HUES6 (cell line): ENCODE measurements around the gene LINGO3.

Experiments
- H3K27ac ChIP-seq: 2 replicates; pipeline ENCODE4 v1.7.0; 2013; ENCODE audit warnings: low read depth, mild to moderate bottlenecking, low read length, inconsistent platforms
- H3K27me3 ChIP-seq: 2 replicates; pipeline ENCODE4 v1.6.1; 2013; ENCODE audit warnings: low read length; ENCODE audit not compliant: control insufficient read depth, insufficient read depth
- H3K36me3 ChIP-seq: 2 replicates; pipeline ENCODE4 v1.6.1; 2013; ENCODE audit warnings: low read length; ENCODE audit not compliant: control insufficient read depth, insufficient read depth
- H3K4me1 ChIP-seq: 2 replicates; pipeline ENCODE4 v1.6.1; 2013; ENCODE audit warnings: low read length; ENCODE audit not compliant: control insufficient read depth, insufficient read depth
- H3K4me3 ChIP-seq: 2 replicates; pipeline ENCODE4 v1.5.1; 2013; ENCODE audit warnings: low read depth, low read length
- H3K9ac ChIP-seq: one replicate; pipeline ENCODE4 v1.6.1; 2013; ENCODE audit warnings: mild to moderate bottlenecking, low read length
- H3K9me3 ChIP-seq: 2 replicates; pipeline ENCODE4 v1.6.1; 2013; ENCODE audit warnings: low read depth, low read length; ENCODE audit not compliant: control insufficient read depth, insufficient read depth

The LINGO3 gene

DNA sequence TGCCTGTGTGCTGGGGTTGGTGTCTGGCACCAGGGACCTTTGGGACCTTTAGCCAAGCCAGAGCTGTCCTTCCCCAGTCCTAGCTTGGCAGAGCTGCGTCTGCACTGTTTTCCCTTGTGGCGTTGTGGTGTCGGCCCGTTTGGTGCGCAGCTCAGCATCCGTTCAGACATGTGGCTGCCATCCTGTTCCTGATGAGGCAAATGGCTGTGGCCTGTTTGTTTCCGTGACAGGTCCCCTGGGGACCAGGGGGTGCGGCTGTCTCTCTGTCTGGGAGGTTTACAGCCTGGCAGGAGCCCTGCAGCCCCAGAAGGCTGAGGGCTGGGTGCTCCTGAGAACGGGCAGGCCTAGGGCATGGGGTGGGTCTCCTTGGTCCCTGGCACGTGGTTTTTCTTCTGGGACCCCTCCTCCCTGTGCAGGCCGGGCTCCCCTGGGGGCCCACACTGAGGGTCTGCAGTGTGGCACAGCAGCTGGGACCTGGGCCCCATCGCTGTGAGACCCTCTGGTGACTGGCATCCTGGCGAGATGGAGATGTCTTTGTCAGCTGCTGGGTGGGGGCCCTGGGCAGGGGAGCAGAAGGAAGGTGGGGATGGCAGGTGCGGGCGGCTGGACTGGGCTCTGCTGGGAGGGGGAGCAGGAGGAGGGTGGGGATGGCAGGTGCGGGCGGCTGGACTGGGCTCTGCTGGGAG is 24.5 kb upstream of the LINGO3 start:
- Histone ChIP-seq H3K9me3 (no peaks in the 10 kb centered on the region), H3K36me3 (no peaks in the 10 kb centered on the region; the same call in 1 of the 2 replicates), H3K27ac (no peak overlapping the region), H3K4me3 (no peak overlapping the region), H3K4me1 (peaks cover 22% of the 10 kb centered on the region), H3K27me3 (no peaks in the 10 kb centered on the region), H3K9ac (no peak overlapping the region)

DNA sequence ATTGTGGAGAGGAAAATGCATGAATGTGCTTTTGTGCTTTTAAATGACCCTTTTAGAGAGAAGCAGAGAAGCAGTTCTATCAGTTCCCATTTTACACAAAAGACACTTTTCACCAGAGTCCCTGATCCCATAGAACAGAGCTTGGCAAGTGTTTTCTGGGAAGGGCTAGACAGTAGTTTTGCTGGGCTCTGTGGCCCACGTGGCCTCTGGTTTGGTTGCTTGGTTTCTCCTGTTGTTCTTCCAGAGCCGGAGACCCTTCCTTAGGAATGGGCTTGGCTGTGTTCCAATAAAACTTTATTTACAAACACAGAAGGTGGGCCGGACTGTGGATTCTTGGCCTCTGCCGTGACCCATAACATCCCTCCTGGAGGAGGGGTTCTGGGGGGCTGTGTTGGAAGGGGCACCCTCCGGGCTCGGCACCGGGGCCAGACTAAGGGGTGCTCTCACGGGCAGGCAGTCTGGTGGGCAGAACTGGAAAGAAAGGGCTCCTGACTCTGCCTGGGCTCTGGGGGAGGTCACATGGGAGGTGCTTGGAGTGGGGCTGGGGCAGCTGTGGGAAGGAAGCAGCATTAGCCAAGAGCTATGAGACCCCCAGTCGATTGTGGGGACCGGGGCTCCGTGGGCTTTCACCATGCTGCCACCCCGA is 23.8 kb upstream of the LINGO3 start:
- Histone ChIP-seq H3K4me3 (no peak overlapping the region), H3K9ac (no peak overlapping the region), H3K27ac (peak overlapping the region; percentile 10; the same call in 1 of the 2 replicates), H3K4me1 (peaks cover 25% of the 10 kb centered on the region), H3K27me3 (no peaks in the 10 kb centered on the region), H3K9me3 (no peaks in the 10 kb centered on the region), H3K36me3 (peaks cover 4% of the 10 kb centered on the region)

DNA sequence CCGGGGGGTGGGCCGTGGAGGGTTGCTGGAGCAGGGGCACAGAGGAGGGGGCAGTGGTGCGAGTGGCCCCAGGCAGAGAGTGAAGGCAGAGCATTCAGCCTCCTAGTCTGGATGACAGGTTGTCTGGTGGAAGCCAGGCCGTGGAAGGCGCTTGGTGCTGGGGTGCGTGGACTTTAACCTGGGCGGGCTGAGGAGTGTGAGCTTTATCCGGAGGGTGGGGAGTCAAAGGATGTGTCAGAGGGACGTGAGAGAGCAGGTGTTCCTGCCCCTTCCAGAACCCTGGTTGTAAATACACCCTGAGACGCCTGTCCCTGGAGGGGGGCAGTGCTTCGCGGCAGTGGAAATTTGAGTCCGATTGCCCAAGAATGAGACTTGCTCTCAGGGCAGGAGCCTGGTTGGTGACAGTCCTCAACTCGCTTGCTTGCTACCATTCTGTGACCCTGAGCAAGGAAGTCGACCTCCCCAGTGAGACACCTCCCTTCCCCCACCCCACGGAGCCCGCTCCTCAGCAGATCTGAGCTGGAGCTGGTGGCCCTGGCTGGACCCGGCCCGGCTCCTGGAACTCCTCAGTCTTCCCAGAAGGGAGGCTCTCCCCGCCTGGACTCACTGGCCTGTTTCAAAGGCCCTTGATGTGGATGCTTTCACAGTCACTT is 22.8 kb upstream of the LINGO3 start:
- Histone ChIP-seq H3K9me3 (no peaks in the 10 kb centered on the region), H3K36me3 (peaks cover 10% of the 10 kb centered on the region), H3K9ac (no peak overlapping the region), H3K4me1 (peaks cover 25% of the 10 kb centered on the region), H3K4me3 (no peak overlapping the region), H3K27ac (no peak overlapping the region; the same call in 1 of the 2 replicates), H3K27me3 (no peaks in the 10 kb centered on the region)

DNA sequence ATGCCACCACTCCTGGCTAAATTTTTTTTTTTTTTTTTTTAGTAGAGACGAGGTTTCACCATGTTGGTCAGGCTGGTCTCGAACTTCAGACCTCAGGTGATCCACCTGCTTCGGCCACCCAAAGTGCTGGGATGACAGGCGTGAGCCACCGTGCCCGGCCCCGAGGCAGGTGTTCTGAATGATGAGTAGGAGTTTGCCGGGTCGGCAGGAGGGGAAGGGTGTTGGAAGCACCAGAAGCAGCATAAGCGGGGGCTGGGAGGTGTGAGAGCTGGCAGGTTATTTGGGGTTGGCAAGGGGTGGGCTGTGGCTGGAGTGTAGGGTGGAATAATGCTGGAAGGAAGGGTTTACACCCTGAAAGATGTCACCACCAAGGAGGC is 22.3 kb upstream of the LINGO3 start:
- H3K4me3 ChIP-seq, result no peak overlapping the region
- H3K27ac ChIP-seq, result no peak overlapping the region

DNA sequence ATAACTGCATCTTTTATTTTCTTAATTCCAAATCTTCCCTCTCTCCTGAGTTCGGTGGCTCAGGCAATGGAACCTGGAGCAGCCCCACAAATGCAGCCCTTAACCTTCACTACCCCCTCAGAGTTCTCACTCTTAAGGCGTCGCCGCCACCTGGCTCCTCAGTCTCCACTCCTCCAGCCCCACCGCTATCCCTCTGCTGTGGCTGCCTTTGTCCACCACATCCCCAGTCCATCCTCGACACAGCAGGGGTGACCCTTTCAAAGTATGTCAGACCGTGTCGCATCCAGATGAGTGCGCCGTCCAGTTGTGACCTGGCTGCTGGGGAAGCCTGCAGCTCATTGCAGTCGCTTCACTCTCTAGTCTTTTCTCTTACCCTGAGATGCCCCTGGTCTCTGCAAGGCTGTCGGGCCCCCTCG is 21.6 kb upstream of the LINGO3 start:
- Histone ChIP-seq H3K36me3 (peaks cover 22% of the 10 kb centered on the region), H3K4me1 (peaks cover 25% of the 10 kb centered on the region), H3K4me3 (peak overlapping the region; percentile 87), H3K27ac (no peak overlapping the region), H3K27me3 (no peaks in the 10 kb centered on the region), H3K9ac (peak overlapping the region; percentile 84), H3K9me3 (no peaks in the 10 kb centered on the region)

More for the DNA sequence above, 22.3 kb upstream of the LINGO3 start:
- H3K9me3 ChIP-seq, result no peaks in the 10 kb centered on the region
- peaks cover 15% of the 10 kb centered on the region for H3K36me3 ChIP-seq
- H3K9ac ChIP-seq, result no peak overlapping the region
- H3K4me1 ChIP-seq, result peaks cover 25% of the 10 kb centered on the region
- H3K27me3 ChIP-seq, result no peaks in the 10 kb centered on the region

DNA sequence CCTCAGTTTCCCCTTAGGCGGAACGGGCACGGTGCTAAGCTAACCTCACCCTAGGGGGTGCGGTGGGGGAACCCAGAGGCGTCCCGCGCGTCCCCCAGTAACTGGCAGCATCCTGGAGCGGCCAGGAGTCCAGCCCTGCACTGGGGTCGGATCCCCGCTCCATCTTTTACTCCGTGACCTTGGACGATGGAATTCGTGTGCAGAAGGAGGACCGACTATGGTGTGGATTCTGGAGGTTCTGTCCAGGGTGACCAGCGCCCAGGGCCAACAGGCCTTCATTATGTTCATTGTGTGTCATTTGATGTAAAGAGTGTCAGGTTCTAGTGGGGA is 21.2 kb upstream of the LINGO3 start:
- Histone ChIP-seq H3K4me3 (peak overlapping the region; percentile 87), H3K27me3 (no peaks in the 10 kb centered on the region), H3K27ac (peak overlapping the region; percentile 75; the same call in 1 of the 2 replicates), H3K4me1 (peaks cover 25% of the 10 kb centered on the region), H3K36me3 (peaks cover 26% of the 10 kb centered on the region), H3K9ac (peak overlapping the region; percentile 84), H3K9me3 (no peaks in the 10 kb centered on the region)

DNA sequence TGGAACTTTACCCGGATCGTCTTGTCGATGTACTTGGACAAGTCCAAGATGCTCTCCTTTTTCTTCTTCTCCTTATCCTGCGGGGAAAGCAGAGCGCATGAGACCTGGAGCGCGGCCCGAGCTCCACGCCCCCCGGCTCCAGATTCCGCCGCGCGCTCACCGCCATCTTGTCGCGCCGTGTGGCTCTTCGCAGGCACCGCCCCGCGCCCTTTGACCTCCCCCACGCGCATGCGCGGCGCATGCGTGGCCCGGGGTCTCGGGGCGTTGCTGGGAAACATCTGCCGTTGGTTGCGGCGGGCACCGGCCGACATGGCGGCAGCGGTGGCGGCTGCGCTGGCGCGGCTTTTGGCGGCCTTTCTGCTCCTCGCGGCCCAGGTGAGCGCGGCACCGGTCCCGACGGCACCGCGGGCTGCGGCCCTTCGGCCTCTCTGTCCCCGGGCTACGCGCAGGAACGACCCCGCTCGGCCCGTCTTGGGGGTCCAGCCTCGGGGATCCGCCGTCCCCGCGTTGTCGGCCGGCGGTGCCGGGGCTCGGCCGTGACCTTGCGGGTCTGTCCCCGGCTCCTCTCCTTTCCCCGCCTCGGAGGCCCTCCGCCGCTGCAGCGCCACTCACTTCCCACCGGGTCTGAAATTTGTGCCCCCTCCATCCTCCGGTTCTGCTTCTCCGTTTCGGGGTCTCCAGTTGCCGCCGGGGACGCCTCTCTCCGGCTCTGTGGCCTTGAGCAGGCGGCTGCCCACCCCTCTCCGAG is 20.6 kb upstream of the LINGO3 start, which contains the start of the genes LSM7 and SPPL2B:
LSM7 (minus strand) TSS at position 186 of the 748 bp plus-strand sequence; CDS start at position 166, 20 bp downstream.
SPPL2B (plus strand) TSS at position 284 of the 748 bp plus-strand sequence; CDS start at position 310, 26 bp downstream.
- Histone ChIP-seq H3K36me3 (peaks cover 31% of the 10 kb centered on the region), H3K27ac (peak within 1 kb of the TSS; percentile 76; the same call in 1 of the 2 replicates), H3K9me3 (no peaks in the 10 kb centered on the region), H3K4me3 (peak within 1 kb of the TSS; percentile 87), H3K4me1 (peaks cover 25% of the 10 kb centered on the region), H3K27me3 (no peaks in the 10 kb centered on the region), H3K9ac (peak within 1 kb of the TSS; percentile 84)

DNA sequence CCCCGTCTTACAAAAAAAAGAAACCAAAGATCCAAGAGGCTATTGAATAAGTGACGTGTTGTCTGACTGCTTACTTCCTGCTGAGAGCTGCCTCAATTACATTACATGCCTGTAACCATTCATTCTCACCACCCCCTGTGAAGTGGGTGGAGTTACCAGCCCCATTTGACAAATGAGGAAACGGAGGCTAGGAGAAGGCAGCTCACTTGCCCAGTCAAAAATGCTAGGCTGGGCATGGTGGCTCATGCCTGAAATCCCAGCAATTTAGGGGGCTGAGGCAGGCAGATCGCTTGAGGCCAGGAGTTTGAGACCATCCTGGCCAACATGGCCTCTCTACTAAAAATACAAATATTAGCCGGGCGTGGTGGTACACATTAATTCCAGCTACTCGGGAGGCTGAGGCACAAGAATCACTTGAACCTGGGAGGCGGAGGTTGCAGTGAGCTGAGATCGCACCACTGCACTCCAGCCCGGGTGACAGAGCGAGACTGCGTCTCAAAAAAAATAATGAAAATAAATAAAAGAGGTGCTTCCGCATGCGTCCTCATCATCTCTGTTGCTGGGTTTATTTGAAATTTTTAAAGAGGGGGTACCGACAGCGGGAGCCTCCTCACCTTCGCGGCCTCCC is 19.9 kb upstream of the LINGO3 start:
- Histone ChIP-seq H3K4me1 (peaks cover 25% of the 10 kb centered on the region), H3K4me3 (peak overlapping the region; percentile 87), H3K27ac (peak overlapping the region; percentile 76; the same call in 1 of the 2 replicates), H3K9ac (peak overlapping the region; percentile 84), H3K9me3 (no peaks in the 10 kb centered on the region), H3K36me3 (peaks cover 37% of the 10 kb centered on the region), H3K27me3 (no peaks in the 10 kb centered on the region)

DNA sequence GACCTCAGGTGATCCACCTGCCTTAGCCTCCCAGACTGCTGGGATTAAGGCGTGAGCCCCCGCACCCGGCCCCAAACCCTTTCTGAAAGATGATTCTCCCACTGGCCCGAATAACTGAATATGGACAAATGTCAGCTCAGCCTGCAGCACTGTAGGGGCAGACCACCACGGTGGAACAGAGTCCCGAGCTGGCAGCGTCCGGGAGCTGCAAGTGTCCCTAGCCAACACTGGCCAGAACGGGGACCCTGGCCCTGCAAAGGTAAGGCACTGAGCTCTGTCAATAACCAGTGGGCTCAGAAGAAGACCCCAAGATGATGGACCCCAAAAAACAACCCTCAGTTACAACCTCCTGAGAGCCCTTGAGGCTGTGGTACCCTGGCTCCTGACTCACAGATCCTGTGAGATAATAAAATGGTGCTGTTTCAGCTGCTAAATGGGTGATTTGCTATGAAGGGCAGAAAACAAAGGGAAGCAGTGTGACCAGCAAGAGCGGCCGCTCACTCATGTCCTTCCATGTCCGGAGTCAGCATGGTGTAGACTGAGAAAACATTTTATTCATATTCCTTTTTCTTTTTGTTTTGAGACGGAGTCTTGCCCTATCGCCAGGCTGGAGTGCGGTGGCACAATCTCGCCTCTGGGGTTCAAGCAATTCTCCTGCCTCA is 18.9 kb upstream of the LINGO3 start:
- H3K4me1 ChIP-seq, result peaks cover 25% of the 10 kb centered on the region
- H3K36me3 ChIP-seq, result peaks cover 42% of the 10 kb centered on the region
- H3K9me3 ChIP-seq, result no peaks in the 10 kb centered on the region
- H3K4me3 ChIP-seq, result no peak overlapping the region
- H3K9ac ChIP-seq, result peak overlapping the region; percentile 84
- no peaks in the 10 kb centered on the region for H3K27me3 ChIP-seq
- peak overlapping the region; percentile 76; the same call in 1 of the 2 replicates for H3K27ac ChIP-seq
